ENCODE measurements around the gene CHN2.

Gene CHN2

DNA sequence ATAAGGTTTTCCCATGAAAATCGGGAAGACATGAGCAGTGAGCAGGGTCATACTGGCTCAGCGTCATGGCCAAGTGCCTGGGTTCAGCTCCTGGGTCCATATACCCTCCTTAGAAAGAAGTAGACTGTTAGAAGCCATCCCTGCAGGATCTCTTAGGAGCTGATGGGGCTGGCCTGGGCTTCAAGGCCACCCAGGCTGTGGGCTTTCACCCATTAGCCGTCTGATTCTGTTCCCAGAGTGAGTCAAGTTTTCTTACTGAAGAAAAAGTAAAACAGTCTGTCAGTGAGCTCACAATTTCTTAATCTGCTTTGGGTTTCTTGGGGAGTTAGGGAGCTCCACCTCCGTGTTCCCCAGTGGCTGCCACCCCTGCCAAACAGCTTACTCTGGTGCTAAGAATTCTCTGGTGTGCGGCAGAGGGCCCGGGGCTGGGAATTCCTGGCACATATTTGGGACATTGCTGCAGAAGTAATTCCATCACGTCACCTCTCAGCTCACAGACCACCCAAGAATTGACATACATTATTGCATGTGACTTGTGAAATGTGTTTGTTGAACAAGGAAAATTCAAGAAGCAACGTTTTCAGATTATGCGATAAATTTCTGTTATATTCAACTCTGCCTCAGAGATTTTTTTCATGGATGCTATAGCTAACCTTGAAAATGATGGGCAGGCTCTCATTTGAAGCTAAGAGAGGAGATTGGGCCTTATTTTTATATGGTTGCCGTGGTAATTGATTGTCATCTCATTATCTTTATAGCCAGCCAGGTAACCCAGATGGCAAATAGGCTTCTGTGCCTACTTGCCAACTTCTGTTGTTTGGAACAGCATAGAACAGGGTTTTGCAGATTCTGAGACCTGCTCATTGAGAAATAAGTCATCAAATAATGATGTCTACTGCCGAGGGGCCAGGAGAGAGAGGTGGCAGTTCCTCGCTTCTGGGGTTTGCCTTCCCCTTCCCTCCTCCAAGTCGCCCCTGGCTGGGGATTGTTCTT is 166.4 kb downstream of the CHN2 start:
- DNase-seq (ENCODE audit: low read depth in 4 of 4, low spot score in 1 of 4): no peak

DNA sequence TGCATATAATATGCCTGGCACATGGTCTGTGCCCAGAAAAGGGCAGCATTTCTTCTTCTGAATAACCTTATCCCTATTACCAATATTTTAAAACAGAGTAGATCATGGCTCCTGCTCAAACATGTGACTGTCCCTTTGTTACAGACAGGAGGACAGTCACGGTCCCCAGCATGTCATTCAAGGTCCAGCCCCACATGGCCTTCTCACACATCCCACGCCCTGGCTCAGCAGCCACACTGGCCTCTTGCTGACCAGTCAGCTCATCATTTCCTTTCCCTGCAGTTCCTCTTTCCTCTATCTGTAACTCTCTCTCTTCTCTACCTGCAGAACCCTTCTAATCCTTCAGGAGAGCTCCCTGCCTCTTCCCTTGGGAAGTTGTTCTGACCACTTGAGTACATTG is 167.8 kb downstream of the CHN2 start:
- DNase-seq (ENCODE audit: low read depth in 4 of 4, low spot score in 1 of 4): no peak

DNA sequence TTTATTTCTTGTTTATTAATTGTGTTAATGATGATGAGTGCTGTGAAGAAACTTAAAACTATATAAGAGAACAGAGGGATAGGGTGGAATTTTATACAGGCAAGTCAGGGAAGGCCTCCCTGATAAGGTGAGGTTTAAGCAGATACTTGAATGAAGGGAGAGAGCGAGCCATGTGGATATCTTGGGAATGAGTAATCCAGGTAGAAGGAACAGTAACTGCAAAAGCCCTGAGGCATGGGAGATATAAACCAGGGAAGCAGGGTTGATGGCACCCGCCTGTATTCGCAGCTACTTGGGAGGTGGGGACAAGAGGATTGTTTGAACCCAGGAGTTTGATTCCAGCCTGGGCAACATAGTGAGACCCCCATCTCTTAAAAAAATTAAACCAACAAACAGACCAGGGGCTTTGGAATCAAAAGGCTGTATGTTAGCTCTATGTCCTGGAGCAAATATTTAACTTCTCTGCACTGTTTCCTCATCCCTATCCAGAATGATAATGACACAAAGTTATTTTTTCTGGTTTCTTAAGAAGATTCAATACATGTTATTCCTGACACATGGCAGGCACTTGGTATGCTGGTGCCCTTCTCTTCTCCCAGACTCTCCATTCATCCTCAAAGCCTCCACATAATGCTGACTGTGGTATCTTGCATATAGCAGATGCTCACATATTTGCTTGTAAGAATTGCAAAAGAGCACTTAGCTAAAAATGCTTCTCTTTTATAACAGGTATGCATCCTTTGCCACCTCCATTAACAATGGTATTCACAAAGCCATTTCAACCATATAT is 169.3 kb downstream of the CHN2 start:
- no peak for DNase-seq (ENCODE audit: low read depth in 4 of 4, low spot score in 1 of 4)

DNA sequence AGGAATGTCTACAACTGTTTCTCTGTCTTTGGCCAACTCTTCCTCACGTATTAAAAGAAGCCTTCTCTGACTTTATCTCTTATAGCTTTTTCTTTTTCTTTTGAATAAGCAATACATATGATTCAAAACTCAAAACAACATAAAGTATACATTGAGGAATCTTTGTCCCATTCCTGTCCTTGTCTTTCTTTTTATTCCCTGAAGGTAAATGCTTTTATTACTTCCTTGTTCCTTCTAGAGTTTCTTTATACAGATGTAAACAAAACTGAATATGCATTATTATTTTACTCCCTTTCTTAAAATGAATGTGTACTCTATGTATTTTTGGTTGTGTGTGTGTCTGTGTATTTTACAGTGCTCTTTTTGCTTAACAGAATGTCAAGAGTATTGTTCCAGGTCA is 170.1 kb downstream of the CHN2 start:
- no peak for DNase-seq (ENCODE audit: low read depth in 4 of 4, low spot score in 1 of 4)

DNA sequence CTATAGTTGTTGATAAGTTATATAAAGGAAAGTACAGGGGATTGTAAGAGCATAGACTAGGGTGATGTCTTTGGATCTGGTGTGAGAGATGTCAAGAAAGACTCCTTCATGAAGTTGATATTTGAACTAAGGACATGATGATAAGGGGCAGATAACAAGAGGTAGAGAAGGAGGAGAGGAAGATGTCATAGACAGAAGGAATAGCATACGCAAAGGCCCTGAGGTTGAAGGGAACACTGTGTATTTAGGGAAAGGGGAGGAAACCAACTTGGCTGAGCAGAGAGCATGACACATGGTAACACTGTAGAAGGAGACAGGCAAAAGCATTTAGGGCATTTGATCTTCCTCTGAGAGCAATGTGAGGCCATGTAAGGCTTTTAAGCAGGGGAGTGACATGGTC is 170.8 kb downstream of the CHN2 start:
- no peak for DNase-seq (ENCODE audit: low read depth in 4 of 4, low spot score in 1 of 4)

DNA sequence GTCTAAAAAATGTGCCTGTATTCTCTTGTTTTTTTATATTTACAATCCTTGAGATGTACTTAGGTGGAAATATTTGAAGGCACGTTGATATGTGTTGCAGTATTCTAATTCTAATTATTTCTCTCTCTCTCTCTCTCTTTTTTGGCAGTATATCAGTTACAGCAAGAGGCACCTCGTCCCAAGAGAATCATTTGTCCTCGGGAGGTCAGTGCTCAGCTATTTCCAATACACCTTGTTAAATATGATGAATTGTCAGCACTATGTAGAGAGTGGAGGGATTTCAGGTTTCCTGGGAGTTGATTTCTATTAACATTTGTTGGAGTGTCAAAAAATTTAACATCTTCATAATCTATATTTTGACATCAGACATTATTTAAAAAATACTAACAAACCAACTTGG is 173.2 kb downstream of the CHN2 start:
- DNase-seq (ENCODE audit: low read depth in 4 of 4, low spot score in 1 of 4): no peak

DNA sequence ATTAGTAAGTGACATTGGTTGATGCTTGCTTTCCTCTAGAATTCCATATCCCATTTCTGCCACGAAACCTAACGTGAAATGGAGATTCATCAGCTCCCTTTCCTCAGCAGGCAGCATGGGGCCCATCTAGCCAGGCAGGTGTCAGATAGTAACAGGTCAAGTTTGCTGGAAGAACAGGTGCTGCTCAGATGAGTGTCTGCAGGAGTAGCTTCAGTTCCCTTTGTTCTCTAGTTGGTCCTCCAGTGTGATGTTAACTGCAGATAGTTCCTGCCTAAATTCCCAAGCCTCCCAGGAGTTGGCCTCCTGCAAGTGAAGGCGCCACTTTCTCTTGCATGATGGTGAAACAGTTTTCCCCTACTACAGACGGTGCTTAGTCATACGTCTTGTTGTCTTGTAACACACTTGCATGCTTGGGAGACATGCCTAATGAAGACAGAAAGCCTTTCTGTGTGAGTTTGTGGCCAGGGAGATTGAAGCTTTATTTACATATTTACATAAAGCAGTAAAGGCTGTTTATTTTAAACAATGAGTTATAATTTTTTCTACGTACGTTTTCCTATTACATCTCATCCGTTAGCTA is 175.4 kb downstream of the CHN2 start:
- no peak for DNase-seq (ENCODE audit: low read depth in 4 of 4, low spot score in 1 of 4)

DNA sequence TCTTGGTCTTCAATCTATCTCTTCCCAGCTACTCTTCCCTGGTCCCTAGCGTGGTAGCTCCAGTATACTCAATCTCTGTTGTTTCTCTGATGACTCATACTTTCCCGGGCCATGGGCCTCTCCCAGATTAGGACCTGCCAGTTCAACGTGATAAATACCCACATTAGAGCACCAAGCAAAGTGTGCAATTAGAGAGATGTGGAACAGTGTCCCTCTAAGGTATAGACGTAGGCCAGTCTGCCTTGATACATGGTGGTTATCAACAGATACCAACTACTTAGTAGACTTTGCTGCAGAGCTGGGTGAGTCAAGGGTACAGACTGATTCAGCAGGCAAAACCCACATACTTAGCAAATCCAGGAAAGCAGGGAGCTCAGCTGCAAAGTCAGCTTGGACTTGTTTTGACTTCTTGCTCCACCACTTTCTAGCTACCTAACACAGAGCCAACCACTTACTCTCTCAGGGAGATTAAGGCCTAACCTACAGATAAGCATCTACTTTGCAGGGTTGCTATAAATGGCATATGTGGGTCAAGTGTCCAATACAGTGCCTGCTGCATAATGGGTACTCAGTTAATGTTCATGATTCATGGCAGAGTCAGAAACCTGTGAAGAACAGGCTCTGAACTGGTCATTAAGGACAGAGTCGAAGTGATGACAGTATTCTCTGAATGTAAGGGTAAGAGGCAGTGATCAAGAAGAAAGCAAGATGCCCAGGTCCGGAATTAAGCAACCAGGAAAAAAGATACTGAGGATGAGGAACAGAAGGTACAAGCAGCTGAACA is 176.1 kb downstream of the CHN2 start:
- no peak for DNase-seq (ENCODE audit: low read depth in 4 of 4, low spot score in 1 of 4)

DNA sequence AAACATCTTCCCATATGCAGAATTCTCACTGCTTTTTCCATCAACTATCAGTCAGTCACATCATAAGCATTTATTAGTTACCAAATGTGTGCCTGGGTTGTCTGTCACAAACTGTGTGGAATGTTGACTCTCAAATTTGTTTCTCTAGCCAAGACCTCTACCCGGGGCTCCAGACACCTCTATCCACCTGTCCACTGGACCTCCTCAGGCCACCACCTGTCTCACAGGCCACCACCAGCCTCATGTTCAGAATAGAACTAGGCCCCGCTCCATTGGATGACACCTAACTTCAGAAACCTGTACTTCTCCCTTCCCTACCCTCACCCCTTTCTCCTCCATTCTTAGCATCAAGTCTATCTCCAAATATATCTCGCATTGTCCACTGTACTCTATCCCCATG is 176.9 kb downstream of the CHN2 start:
- no peak for DNase-seq (ENCODE audit: low read depth in 4 of 4, low spot score in 1 of 4)

DNA sequence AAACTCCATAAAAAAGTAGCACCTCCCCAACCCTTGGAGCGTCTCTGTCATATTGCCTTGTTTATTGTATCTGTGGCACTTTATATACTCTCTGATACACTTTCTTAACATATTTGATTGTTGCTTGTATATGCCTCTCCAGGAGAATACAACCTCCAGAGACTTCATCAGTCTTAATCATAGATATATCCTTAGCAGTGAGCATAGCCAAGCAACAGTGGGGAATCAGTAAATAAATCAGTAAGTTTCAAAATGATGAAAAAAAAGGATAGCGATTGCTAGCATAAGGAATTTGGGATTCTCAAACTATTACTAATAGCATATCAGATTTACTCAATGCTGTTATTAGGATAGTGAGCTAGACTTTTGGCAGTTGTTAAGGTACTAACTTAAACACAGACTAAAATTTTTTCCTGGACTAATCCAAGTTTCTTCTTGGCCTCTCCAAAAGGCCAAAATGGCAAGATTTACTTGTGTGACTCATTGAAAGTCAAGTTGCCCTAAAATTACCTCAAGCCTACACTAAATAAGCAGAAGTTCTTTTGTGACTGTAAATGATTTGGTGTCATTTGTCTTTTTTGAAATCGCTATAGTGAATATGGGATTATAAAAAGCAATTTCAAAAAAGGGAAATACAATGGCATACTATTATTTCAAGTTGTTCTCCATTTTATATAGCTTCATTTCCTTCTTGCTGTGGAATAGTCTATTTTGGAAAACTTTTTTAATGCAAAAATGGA is 177.9 kb downstream of the CHN2 start:
- DNase-seq (ENCODE audit: low read depth in 4 of 4, low spot score in 1 of 4): no peak

DNA sequence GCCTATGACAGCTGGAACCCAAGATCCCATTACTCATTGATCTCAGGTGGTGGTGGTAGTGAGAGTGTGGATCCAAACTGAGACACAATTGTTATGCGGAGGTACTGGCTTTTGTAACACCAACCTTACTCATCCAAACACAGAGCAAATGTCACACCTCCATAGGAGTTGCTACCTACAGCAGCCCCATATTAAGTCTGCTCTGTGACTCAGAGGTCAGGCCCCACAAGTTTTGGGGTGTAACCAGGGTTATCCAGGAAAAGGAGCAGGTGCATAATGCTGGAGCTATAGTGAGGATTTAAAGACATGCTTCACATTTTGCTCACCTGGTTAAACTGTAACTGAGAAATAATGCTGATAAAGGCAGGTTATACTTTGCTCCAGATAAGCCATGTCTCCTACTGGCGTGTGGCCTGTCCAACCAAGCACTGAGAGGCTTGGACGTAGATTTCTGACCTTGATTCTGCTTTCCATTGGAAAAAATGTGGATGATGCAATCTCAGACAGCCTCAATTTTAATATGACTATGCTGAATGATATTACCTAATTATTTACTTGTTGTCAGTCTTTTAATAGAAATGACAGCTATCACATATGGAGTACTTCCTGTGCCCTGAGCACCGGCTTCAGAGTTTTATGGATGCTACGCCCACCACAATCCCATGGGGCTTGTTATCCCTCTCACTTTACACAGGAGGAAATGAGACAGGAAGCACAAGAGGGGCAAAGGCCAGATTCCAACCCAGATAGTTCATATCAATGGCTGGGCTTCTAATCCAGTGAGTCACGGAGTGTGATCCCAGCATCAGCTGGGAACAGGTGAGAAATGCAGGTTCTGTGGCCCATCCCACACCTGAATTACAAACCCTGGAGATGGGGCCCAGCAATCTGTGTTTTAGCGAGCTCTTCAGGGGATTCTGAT is 181.3 kb downstream of the CHN2 start:
- DNase-seq (ENCODE audit: low read depth in 4 of 4, low spot score in 1 of 4): no peak

DNA sequence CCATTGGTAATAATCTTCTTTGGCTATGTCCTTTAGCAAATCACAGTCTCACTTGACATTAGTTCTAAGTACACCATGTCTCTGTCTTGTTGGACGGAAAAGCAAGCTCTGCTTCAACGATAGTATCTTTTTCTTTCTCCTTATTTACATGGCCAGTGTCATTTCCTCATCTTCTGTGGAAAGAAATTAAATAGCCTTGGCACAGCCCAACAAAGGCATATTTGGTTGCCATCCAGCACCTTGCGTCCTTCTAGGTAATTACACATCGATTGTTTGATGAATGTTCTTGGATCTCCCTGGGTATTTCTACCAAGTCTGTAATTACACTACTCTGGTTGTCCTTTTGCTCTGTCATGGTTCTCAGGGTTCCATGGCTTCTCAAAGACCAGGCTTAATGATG is 183.1 kb downstream of the CHN2 start:
- DNase-seq (ENCODE audit: low read depth in 4 of 4, low spot score in 1 of 4): no peak

DNA sequence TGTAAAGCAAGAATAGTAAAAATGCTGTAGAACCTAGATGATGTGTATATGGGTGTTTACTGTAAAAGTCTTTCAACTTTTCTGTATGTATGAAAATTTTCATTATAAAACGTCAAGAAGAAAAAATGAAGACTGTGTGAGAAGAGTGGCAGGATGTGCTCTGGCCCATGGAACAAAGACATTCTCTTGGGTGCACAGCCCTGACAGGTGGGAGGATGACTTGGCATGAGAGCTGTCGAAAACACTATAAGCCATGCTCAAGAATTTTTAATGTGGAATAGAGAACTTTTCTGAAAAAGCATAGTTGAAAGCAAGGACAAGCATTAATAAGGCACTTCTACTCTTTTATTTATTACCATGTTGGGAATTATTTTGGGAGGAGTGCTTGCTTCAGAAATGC is 185.0 kb downstream of the CHN2 start:
- no peak for DNase-seq (ENCODE audit: low read depth in 4 of 4, low spot score in 1 of 4)

DNA sequence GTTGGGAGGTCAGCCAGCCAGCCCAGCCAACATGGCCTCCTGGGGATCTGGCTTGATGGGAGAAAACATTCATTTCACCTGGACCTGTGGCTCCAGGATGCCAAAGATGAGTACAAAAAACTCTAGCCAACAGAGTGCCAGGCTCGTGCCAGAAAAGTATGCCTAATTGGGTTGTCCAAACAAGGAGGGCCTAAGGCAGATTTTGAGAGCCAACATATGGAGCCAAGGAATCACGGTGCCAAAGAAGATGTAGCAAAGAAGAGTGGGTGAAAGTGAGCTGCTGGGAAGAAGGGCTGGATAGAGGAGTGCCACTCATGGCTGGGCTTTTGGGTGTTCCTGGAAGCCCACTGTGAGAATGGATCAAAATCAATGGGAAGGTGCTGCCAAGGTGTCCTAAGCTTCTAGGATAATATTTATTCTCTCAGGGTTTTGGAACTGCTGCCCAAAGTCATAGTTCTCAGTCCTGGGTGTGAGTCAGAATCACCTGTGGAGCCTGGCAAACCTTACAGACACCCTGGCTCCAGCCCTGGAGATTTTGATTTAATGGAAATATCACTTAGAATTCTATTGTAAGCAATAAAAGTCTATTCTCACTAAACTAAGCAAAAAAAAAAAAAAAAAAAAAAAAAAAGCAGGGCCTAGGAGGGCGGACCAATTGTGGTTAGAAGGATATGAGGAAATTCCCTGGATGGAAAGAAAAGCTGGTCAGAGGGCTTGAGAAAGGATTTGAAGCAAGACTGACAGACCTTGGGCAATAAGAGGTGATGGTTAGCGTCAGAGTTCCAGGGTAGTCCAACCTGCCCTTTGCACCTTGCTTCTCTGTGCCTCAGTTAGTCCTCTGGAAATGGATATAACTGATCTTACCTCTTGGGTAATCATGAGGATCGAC is 186.9 kb downstream of the CHN2 start:
- DNase-seq (ENCODE audit: low read depth in 4 of 4, low spot score in 1 of 4): no peak

DNA sequence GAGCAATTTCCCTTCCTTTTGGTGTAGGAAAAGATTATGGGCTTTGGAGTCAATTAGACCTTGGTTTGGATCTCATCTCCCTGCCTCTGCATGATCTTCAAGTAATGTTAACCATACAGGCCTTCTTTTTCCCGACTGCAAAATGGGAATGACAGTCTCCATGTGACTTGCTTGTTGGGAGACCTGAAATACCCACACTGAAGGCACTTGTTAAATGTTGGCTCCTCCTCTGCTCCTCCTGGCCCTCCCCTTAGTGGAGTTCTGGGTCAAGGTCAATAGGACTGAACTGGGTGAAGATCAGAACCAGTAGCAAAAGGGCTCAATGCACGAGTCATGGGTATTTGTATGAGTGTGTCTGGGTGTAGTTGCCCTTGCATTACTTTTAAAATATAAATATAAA is 189.7 kb downstream of the CHN2 start:
- no peak for DNase-seq (ENCODE audit: low read depth in 4 of 4, low spot score in 1 of 4)

DNA sequence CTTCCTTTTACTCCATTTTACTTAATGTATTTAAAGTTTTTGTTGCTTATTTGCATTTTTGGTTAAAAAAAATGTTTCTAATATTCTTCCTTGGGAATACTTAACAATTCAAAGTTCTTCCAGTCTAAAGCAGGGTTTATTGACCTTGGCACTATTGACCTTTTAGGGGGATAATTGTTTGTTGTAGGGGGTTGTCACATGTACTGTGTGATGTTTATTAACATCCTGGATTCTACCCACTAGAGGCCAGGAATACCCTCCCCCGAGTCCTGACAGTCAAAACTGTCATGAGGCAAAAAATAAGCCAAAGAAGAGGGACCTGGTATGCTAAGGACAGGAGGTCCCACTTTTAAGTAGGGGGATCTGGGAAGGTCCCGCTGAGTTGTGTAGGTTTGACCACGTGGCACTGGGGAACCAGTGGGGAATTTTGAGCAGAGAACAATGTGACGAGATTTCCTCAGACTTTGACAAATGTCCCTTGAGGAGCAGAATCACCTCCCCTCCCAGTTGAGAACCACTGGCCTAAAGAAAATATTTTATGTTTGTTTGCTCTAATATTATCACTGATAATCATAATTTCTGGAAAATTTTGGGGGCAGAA is 190.7 kb downstream of the CHN2 start:
- no peak for DNase-seq (ENCODE audit: low read depth in 4 of 4, low spot score in 1 of 4)

DNA sequence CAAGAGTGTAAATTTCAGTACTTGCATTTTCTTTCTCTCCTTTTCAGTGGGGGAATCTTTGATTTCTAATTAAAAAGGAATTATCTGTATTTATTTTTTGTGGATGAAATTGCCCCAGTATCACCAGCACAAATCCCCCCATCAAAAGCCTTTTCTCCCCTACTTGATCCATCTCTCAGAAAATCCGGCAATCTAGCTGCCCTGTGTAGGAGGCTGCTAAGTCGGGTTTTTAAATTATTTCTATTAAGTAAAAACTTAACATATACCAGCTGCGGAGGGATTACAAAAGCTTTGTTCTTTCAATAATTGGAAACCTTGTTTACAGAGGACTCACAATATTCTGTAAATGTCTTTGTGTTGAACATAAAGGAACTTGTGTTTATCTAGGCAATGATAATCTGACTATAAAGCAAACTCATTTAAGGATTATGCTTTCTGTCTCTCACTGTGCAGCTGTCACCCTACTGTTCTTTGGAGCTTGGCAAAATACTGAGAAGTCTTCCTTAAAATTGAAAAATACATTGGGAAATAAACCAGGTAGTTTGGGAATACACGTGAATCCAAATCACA is 191.7 kb downstream of the CHN2 start:
- DNase-seq (ENCODE audit: low read depth in 4 of 4, low spot score in 1 of 4): no peak

DNA sequence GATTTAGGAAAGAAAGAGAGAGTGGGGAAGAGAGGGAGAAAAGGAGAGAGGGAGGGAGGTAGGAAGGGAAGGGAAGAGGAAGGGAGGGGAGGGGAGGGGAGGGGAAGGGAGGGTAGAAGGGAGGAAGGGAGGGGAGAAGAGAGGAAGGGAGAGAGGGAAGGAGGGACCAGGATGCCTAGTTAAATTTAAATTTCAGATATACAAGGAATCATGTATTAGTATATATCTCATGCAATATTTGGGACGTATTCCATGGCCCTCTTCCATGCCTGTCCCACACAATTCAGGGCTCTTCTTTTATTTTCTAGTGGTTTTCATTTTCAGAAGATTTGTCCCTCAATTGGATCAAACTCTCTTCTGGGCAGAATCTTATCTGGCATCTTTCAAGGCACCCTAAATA is 196.7 kb downstream of the CHN2 start:
- no peak for DNase-seq (ENCODE audit: low read depth in 4 of 4, low spot score in 1 of 4)

All from stimulated activated CD4-positive, alpha-beta T cell treated with anti-CD3 and anti-CD28 coated beads, Interleukin-1b, Interleukin-23, amount 100 ng/mL, for 24 hours (primary cell).